Measurements from ENCODE around the gene CDH4.

Gene CDH4

DNA sequence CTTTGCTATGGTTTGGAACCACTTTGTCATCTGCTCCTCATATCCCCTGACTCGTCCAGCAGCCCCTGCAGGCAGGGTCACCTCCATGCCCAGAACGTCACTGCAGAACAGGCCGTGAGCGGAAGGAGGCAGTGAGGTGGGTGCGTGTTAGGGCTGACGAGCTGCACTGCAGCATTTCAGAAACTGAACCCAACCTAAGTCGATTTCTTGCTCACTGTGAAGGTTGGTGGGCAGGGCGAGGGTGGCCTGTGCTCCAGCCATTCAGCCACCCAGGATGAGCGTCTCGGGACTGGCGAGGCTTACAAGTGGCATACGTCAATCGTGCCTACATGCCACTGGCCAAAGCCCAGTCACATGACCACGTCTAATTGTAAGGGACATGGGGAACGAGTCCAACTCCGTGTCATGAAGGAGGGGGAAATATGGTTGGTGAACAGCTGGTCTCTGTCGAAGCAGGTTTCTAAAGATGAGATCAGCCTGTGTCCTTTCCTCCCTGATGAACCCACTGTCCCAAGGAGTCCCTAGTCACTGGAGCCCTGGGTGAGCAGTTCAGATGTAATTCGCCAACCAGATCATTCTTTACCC is 524.5 kb downstream of the CDH4 start:
- ATAC-seq = no peak

DNA sequence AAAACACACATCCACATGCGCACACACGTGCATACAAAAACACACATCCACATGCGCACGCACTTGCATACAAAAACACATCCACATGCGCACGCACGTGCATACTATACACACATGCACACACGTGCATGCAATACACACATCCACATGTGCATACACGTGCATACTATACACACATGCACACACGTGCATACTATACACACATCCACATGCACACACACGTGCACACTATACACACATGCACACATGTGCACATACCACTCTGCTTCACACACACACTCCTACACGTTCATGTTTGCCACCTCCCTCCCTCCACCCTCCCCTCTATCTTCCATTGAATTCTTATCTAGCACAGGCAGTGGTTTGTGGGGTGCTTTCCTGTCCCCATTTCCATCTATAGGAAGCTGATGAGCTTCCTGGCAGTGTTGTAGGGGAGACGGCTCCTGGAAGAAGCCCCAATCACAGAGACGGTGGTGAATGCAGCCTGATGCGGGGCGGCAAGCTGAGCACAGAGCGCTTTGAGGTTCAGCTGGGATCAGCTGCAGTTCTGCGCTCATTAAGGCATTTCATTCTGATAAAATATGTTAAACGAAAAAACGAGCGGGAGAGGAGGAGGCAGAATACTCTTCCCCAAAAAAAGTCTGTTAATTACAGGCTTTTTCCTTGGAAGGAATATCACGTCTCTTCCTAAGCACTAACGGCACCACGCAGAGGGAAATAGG is 525.9 kb downstream of the CDH4 start:
- ATAC-seq = no peak

DNA sequence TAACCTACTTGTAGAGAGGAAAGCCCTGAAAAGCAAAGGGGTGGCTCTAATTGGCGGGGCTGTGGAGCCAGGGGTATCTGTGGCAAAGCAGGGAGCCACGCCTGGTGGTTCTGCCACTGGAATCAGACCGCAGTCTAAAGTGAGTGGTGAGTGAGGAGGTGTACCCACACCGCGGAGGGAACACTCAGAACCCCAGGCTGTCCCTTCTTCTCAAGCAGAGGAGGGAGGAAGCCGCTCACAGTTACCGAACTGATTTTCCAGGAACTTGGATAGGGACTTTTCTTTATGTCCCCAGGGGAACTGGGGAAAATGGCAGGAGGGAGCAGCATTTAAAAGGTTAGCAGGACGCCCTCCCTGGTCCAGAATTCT is 526.4 kb downstream of the CDH4 start:
- ATAC-seq = no peak

DNA sequence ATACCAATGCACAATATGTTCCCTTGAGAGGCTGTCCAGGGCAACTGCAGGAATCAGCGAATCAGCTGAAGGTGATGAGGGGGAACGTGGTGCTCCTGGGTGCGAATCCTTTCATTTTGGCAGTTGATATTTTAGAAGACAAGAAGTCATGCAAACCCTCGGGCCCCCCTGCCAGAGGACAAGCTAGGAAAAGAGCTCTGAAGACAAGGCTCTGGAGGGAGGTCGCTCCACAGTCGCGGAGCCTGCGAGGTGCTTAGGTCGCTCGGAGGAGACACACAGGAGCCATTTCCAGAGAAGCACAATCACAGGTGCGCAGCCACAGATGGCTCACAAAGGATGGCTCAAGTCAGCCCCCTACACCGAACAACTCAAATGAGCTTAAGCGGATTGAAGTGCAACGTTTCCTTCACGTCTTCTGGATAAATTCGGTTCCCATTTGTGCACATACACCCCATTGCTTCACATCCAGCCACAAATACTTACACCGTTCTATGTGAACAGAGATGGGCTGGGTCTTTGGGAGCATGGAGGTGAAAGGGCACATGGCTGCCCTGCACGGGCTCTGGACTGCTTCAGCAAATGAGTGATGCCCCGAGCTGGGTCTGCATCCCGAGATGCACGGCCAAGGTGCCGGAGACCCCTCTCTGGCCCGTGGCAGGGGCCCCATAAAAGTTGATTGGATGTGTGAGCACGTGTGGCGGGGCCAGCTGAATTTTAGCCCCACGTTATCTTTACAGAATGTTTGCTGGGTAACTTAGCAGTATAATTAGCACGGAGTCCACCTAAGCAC is 527.3 kb downstream of the CDH4 start:
- no peak for ATAC-seq

DNA sequence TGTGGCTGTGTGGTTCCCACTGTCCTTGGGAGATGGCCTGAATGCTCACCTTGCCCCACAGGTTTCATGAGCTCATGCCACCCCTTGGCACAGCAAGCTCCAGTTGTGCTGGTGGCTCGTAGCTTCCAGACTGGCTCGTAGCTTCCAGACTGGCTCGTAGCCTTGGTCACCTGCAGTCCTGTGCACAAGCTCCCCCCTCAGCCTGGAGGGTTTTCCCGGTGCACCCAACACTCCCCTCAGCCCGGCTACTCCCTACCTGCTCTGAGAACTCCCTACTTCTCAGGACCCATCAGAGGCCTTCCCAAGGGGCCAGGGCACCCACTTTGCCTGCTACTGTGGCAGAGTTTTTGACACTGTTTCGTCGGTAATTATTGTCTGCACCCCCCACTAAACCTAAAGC is 528.0 kb downstream of the CDH4 start:
- no peak for ATAC-seq

DNA sequence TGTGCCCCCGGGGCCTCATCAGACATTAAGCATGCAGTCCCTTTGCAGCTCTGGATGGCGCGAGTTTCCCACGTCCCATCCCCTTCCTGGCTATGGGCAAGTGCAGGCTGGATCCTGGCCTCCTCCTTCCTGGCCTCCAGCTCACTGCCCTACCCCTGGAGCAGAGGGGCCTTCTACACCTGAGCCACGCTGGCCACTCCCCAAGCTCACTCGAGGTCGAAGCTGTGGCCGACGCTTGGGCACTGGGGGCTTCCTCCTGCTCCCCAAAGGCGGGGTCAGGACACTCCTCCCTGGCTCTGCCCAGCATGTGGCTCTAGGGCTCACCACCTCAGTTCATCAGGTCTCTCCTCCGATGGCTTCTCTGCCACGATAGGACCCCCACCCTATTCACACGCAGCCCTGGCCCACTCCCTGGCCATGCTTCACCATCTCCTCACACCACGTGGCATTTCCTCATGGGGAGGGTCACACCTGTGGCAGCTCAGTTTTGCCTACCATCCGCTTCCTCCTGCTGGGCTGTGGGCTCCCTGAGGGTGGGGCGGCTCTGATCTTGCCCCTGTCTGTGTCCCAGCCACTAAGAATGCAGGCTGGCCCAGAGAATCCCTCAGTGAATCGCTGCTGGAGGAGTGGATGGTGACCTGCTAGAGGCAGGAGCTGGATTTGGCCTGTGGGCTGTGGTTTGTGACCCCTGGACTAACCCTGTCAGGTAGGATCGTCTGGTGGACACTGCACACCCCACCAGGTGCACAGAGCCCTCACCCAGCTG is 532.9 kb downstream of the CDH4 start:
- ATAC-seq = no peak

DNA sequence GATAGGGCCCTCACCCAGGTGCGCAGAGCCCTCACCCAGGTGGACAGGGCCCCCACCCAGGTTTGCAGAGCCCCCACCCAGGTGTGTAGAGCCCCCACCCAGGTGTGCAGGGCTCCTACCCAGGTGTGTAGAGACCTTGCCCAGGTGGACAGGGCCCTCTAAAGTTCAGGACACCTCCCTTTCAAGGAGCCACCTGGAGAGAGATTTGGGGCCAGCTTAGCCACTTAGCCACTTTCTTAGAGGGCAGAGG is 533.4 kb downstream of the CDH4 start:
- ATAC-seq = no peak

DNA sequence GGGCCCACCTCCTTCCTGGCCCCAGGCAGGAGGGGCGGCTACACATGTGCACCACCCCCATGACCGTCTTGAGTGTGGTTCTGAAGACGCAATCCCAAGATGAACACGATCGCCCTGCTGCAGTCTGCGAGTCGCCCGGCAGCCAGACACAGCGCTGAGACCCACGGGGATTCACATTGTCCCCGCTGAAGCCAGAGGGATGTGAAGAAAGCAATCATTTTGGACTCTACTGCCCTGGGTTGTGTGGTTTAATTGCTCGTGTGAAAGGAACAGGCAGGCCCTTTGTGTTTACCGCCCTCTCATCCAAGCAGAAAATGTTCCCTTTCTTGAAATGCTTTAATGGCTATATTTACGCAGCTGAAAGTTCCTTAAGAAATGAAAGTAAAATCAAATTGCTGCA is 534.2 kb downstream of the CDH4 start:
- no peak for ATAC-seq

DNA sequence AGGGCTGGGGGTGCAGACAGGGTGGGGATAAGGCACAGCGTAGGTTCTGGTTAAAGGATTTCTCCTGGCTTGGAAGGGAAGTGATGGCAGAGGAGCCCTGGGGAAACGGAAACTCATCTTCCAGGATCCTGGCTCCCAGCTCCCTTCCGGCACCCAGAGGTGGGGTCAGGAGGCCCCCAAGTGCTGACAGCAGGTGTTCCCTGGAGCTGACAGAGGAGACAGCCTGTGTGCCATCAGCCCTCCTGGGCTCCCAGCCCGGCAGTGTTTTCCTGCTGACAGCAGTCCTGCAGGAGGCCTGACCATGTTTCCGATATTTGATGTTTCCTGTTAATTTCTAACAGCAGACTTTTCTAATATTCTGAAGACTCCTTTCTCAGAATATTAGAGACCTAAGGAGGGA is 536.3 kb downstream of the CDH4 start:
- ATAC-seq = no peak

DNA sequence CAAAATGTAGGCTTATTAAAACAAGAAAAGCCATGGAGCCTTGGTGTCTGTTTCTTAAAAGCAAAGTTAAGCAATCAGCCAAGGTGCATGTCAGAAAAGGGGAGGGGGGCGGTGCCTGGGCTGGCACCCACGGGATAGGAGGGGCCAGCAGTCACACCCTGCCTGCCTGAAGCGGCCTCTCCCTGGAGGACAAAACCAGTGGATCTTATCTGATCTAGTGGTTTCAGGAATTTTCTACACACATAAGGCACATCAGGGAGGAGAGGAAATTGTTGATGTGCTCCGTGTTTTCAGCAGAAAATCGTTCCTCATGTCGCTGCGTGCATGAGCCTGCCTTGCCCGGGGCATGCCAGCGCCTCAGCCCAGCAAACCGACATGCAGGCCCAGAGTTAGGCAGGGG is 537.3 kb downstream of the CDH4 start:
- no peak for ATAC-seq

DNA sequence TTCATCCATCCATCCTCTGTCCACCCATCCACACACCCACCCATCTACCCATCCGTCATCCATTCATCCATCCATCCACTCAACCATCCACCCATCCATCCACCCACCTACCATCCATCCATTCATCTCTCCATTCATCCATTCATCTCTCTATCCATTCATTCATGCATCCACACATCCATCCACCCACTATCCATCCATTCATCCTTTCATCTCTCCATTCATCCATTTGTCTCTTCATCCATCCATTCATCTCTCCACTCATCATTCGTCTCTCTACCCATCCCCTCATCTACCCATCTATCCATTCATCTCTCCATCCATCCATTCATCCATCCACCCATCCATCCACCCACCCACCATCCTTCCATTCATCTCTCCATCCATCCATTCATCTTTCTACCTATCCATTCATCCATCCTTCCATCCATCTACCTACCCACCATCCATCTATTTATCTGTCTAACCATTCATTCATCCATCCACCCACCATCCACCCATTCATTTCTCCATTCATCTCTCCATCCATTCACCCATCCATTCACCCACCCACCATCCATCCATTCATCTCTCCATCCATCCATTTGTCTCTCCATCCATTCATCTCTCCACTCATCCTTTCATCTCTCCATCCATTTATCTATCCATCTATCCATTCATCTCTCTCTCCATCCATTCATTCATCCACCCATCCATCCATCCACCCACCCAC is 538.2 kb downstream of the CDH4 start:
- no peak for ATAC-seq

DNA sequence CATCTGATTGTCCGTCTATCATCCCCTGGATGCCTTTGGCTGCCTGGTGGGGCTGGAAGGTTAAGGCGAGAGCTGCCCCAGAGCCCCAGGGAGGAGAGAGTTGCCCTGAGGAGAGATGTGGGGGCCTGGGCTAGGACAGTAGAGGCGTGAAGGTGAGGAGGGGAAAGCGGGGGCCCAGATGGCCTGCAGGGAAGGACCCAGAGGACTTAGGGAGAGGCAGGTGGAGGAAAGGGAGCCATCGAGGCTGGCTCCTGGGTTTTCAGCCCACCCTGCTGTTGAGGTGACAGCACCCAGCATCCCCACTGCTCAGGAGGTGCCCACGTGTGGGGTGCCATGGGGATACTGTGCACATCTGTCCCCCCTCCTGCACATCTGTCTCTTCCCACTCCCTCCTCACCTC is 539.9 kb downstream of the CDH4 start:
- no peak for ATAC-seq

DNA sequence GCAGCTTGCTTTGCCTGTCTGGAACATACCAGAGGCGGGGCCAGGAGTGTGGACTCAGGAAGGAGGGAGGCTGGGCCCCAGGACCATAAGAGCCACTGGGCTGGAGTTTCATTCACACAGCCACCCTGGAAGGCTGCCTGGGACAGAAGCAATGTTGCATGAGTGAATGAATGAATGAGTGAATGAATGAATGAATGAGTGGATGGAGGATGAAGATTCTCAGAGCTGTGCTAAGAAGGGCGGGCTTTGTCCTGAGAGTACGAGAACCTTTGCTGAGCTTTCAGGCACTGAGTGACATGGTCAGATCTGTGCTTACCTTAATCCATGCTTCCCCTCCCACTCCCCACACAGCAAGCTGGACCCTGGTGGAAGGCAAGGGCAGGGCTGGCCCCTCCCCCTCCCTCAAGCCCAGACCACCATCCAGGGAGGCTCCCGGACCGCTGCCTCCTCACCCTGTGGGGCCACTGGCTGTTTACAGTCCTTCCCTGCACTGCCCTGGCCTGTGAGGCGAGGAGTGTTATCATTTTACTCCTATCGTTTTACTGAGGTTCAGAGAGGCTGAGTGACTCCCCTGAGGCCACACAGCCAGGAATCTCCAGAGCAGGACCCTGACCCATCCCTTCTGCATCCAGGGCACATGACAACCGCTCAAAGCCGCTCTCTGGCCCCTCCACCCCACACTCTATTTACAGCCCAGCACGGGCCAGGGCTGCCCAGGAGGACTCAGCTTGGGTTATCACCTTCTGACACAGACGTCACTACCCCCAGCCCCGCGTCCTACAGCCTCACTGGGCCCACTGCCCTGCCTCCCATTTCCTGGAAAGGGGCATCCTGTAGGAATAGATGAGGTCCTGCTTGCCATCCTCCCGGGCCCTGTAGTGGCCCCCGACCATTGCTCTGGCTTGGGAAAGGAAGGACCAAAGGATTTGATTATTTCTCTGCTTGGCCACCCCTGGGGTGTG is 543.9 kb downstream of the CDH4 start:
- no peak for ATAC-seq

DNA sequence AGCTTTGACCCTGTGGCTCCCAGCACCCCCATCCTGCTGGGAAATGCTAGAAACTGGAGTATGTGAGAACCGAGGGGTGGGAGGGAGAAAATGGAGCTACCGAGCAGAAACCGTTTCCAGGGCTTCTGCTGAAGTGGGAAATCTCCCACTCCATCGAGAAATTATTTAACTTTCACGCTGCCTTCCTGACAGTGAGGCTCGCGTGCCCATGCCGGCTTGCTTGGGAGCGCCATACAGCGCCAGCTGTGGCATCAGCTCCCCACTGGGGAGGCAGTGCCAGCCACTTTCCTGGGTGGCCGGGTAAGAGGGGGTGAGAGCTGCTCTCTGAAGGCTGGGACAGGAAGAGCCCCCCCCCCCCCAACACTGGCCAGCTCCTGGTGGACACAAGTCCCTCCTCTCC is 544.7 kb downstream of the CDH4 start:
- ATAC-seq = no peak

DNA sequence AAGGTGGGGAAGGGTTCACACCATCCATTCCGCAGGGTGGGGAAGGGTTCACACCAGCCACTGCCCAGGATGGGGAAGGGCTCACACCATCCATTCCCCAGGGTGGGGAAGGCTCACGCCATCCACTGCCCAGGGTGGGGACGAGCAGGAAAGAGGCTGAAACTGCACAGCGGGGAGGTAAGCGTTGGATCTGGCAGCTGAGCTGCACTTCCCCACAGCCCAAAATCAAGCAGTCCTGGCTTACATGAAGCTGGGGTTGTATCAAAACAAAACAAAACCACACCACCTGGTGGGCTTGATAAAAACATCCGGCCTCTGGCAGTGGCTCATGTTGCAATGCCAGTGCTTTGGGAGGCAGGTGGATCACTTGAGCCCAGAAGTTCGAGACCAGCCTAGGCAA is 545.1 kb downstream of the CDH4 start:
- ATAC-seq = no peak

DNA sequence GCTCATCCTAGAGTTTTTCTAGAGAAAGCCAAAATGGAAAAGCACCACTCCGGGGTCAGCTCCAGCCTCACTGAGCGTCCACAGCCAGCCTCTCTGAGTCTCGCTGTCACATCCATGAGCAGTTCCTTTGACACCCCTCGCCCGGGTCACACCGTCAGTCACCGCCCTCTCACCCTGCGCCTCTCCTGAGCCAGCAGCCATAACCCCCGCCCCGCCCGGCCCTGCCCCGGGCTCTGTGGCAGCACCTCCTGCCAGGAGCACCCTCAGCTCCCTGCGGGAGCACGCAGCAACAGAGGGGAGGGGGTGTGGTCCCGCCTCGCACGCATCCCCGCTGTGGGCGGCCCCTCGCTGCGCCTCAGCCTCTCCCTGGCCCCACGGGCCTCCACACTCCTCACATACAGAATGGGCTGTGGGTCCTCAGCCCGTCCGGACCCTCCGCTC is 545.9 kb downstream of the CDH4 start:
- ATAC-seq = no peak

DNA sequence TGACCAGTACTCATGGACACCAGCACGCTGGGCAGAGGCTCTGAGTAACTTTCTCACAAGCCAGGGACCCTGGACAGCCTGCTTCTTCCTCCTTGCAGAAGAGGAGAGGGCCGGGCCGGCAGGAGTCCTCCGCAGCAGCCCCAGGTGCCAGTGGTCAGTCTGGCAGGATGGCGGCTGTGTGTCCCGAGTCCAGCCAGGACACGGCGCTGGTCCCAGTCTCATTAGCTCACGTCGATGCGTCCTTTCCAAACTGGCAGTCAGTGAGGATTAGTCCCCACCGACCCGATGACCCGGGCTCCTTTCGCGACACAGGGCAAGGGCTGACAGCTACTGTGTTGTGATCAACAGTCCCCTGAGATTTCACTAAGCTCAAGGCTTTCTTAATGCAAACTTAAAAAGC is 546.6 kb downstream of the CDH4 start:
- no peak for ATAC-seq

DNA sequence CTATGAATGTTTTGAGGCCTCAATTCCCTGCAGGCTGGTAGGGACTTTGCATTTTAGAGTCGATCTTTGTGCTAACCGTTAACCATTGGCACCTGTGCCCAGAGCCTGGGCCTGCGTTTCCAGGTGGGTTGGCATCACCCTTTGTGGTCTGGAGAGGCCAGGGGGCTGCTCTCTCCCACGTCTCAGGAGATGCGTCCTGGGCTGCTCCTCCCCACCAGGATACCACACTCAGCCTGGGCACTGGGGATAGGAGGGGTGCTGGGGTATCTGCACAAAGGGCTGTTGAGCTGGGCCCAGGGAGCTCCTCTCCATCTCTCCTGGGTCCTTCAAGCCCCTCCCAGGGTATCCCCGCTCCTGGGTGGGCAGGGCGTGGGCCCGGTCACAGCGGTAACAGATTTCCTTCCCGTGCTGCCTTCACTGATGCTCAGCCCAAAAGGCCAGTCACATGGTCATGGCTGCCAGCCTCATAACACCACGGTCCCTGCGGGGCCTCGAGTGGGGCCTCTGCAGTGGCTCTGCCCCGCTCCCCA is 547.4 kb downstream of the CDH4 start:
- ATAC-seq = no peak

DNA sequence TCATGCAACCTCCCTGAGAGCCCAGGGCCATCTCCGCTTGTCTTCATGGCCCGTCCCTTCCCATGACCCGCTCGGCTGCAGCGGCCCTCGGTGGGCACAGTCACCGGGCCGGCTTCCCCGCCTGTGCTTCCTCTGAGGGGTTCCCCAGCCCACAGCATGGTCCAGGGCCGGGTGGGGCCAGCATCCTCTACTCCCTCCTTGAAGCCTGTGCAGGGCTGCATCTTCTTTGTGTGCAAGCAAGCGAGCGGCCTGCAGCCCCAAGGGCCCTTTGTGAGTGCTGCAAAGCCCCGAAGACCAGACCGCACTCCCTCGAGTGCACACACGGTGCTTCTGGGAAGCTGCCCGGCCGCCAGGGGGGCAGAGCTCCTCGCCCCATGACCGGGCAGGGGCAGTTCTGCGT is 547.9 kb downstream of the CDH4 start:
- ATAC-seq = no peak

DNA sequence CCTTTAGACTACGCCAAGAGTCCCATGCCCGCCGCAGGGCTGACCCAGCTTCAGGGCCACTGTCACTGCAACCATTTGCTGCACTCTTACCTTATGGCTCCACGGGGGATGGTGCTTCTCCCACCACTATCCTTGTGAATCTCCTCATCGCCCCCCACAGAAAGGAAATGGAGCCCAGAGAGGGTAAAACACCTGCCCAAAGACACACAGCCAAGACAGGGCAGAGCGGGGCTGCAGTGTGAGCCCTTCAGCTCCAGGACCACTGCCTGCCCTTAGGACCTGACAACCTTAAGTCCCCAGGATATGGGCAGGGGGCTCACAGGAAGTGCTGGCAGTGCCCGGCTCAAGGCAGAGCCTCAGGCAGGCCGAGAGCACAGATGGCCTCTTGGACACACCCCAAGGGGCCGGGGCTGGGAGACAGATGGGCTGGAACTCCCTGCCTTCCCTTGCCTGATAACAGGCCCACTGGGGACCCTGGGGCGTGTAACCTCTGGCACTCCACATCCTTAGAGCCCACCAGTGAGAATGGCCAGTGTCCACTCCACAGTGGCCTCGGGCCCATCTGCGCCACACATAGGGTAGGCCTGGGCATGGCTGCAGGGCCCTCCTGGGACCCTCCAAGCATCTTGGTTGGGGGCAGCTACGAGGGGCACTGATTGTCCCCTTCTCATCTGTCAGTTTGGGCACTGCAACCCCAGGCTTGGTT is 548.5 kb downstream of the CDH4 start:
- no peak for ATAC-seq

DNA sequence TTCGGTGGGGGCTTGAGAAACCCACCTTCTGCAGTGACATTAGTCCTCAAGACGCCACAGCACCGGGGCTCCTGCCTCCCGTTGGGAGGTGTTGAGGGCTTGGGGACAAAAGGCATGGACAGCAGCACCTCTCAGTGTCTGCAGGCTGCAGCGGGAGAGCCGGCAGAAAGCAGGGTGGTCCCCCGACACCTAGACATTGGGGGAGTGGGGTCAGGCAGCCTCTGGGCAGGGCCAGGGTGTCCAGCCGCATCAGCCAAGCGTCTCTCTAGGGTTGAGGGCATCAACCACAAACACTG is 549.0 kb downstream of the CDH4 start:
- ATAC-seq = no peak
